IMR-90 (cell line): ENCODE results near the gene ASS1. TPM values are rescaled to one million over a fixed set of nuclear protein-coding genes. Genes with fewer than 3 reads are reported as not detected.

ENCODE experiments used
- ATAC-seq: fragments of 200-7000 bp; cut with Tn5 transposase; 2 replicates; pipeline ENCODE4 v1.9.1; 2020; ENCODE audit warnings: low read depth, mild to moderate bottlenecking, moderate library complexity
- BruUV-seq: library from RNA; stranded (reverse); fragments of 400-500 nt; replicated peaks from 2 replicates; lab custom pipeline; 2021; lab: Mats Ljungman, UMichigan
- CTCF ChIA-PET: fragments of 300-600 bp; formaldehyde crosslinking; extraction: SDS; loops from one replicate; lab custom pipeline; 2021; ENCODE audit warnings: antibody characterized with exemption; lab: Yijun Ruan, JAX
- POLR2A ChIA-PET: fragments of 300-600 bp; sonication (Branson Sonifier 250); formaldehyde crosslinking; loops from one replicate; lab custom pipeline; 2022; ENCODE audit warnings: antibody characterized with exemption; ENCODE audit not compliant: unreplicated experiment; lab: Charles Lee
- DNase-seq: peaks from one replicate; pipeline ENCODE4 v3.0.0; 2013
- H2AFZ ChIP-seq: replicated peaks from 2 replicates; pipeline ENCODE3; 2013; ENCODE audit warnings: low read length, mild to moderate bottlenecking; ENCODE audit not compliant: poor library complexity
- H2AK5ac ChIP-seq: 2 replicates; pipeline ENCODE4 v1.6.1; 2013; ENCODE audit warnings: low read depth, low read length, inconsistent platforms
- H2AK9ac ChIP-seq: replicated peaks from 2 replicates; pipeline ENCODE3; 2013; ENCODE audit warnings: mild to moderate bottlenecking, low read depth, low read length, moderate library complexity; ENCODE audit not compliant: poor library complexity
- H2BK120ac ChIP-seq: 2 replicates; pipeline ENCODE4 v1.6.1; 2013; ENCODE audit warnings: low read depth, low read length, inconsistent platforms
- H2BK15ac ChIP-seq: 3 replicates; pipeline ENCODE4 v1.6.1; 2013; ENCODE audit warnings: low read depth, low read length, inconsistent platforms
- H2BK20ac ChIP-seq: 2 replicates; pipeline ENCODE4 v1.6.1; 2013; ENCODE audit warnings: low read depth, mild to moderate bottlenecking, inconsistent platforms, low read length, moderate library complexity
- H2BK5ac ChIP-seq: 2 replicates; pipeline ENCODE4 v1.6.1; 2013; ENCODE audit warnings: mild to moderate bottlenecking, low read depth, low read length, inconsistent platforms; ENCODE audit not compliant: poor library complexity, severe bottlenecking
- H3K14ac ChIP-seq: replicated peaks from 2 replicates; pipeline ENCODE4 v1.6.1; 2013; ENCODE audit warnings: low read depth, low read length, inconsistent platforms
- H3K18ac ChIP-seq: 2 replicates; pipeline ENCODE4 v1.6.1; 2013; ENCODE audit warnings: low read depth, low read length, control low read depth
- H3K23ac ChIP-seq: 2 replicates; pipeline ENCODE4 v1.6.1; 2013; ENCODE audit warnings: low read depth, low read length, inconsistent platforms
- H3K27ac ChIP-seq: 2 replicates; pipeline ENCODE4 v1.5.1; 2013; ENCODE audit warnings: mild to moderate bottlenecking, control low read depth, low read length; ENCODE audit not compliant: insufficient read depth
- H3K27me3 ChIP-seq: 2 replicates; pipeline ENCODE4 v1.6.1; 2013; ENCODE audit warnings: low read length; ENCODE audit not compliant: control insufficient read depth, insufficient read depth
- H3K36me3 ChIP-seq: 2 replicates; pipeline ENCODE4 v1.6.1; 2013; ENCODE audit warnings: low read length, mixed read lengths; ENCODE audit not compliant: control insufficient read depth, insufficient read depth
- H3K4ac ChIP-seq: 2 replicates; pipeline ENCODE4 v1.6.1; 2013; ENCODE audit warnings: low read depth, low read length, inconsistent platforms
- H3K4me1 ChIP-seq: 2 replicates; pipeline ENCODE4 v1.6.1; 2013; ENCODE audit warnings: low read length, mixed read lengths; ENCODE audit not compliant: control insufficient read depth, insufficient read depth
- H3K4me2 ChIP-seq: 2 replicates; pipeline ENCODE4 v1.6.1; 2013; ENCODE audit warnings: low read depth, mild to moderate bottlenecking, control low read depth, low read length, moderate library complexity
- H3K4me3 ChIP-seq: 2 replicates; pipeline ENCODE4 v1.5.1; 2013; ENCODE audit warnings: low read depth, mild to moderate bottlenecking, control low read depth, low read length, moderate library complexity; ENCODE audit not compliant: insufficient read depth
- H3K56ac ChIP-seq: 2 replicates; pipeline ENCODE4 v1.6.1; 2013; ENCODE audit warnings: low read length, inconsistent platforms; ENCODE audit not compliant: insufficient read depth; ENCODE audit errors: extremely low read depth
- H3K79me1 ChIP-seq, 2 experiments: 2 replicates each; pipeline ENCODE4 v1.6.1; 2013; ENCODE audit warnings: low read length in 2 of 2, inconsistent platforms in 1 of 2, low read depth in 1 of 2
- H3K9ac ChIP-seq: 2 replicates; pipeline ENCODE4 v1.6.1; 2013; ENCODE audit warnings: low read depth, low read length, control low read depth
- H3K9me1 ChIP-seq: 2 replicates; pipeline ENCODE4 v1.6.1; 2013; ENCODE audit warnings: low read length, inconsistent platforms; ENCODE audit not compliant: insufficient read depth
- H3K9me3 ChIP-seq: 2 replicates; pipeline ENCODE4 v1.6.1; 2013; ENCODE audit warnings: low read length; ENCODE audit not compliant: control insufficient read depth, insufficient read depth
- H4K20me1 ChIP-seq: 2 replicates; pipeline ENCODE4 v1.6.1; 2013; ENCODE audit warnings: low read length, inconsistent platforms; ENCODE audit not compliant: insufficient read depth
- H4K5ac ChIP-seq: 2 replicates; pipeline ENCODE4 v1.6.1; 2013; ENCODE audit warnings: mild to moderate bottlenecking, low read depth, low read length, control low read depth
- H4K8ac ChIP-seq, 2 experiments: 2 replicates each; pipeline ENCODE4 v1.6.1; 2013; ENCODE audit warnings: low read depth in 2 of 2, low read length in 2 of 2, control low read depth in 1 of 2, inconsistent platforms in 1 of 2
- H4K91ac ChIP-seq: 2 replicates; pipeline ENCODE4 v1.6.1; 2013; ENCODE audit warnings: low read depth, low read length, inconsistent platforms; ENCODE audit not compliant: insufficient read depth
- RAD21 ChIP-seq: IDR thresholded peaks from 2 replicates; pipeline ENCODE4 v1.6.1; 2012; ENCODE audit warnings: low read length, improper control_type of control experiment
- WGBS, 2 experiments: methylation state at CpG; one replicate each; pipeline versions ENCODE4 v1.1.5 to v1.1.7; 2013; ENCODE audit warnings: missing lambda C conversion rate in 2 of 2; ENCODE audit not compliant: insufficient read length in 1 of 2; ENCODE audit errors: extremely low coverage in 2 of 2; 5-methylcytosine and 5-hydroxymethylcytosine counted together
- dilution Hi-C: fragments of 300-500 bp; cut with HindIII; formaldehyde crosslinking; loops from one replicate; pipeline ENCODE4 v1.14.3; 2018; ENCODE audit warnings: low sequenced_read_pairs; ENCODE audit not compliant: unreplicated experiment
- in situ Hi-C: fragments of 300-500 bp; cut with MboI; formaldehyde crosslinking; loops from 3 replicates; pipeline ENCODE4 v1.14.3; 2019; ENCODE audit warnings: low sequenced_read_pairs, inconsistent platforms, mixed read lengths
- intact Hi-C: fragments of 100-400 bp; cut with micrococcal nuclease; formaldehyde crosslinking; loops from 2 replicates; pipeline ENCODE4 v1.10.0; 2022
- polyA plus RNA-seq, 3 experiments: library from polyadenylated mRNA; depleted of rRNA; stranded (reverse); fragments of >200 nt; gene quantifications; 2 replicates each; pipeline ENCODE4 v1.2.3, GENCODE V29; 2012; ENCODE audit warnings: low replicate concordance in 1 of 3
- total RNA-seq: library from RNA; depleted of rRNA; stranded (reverse); fragments of >200 nt; gene quantifications from 2 replicates; pipeline ENCODE4 v1.2.3, GENCODE V29; 2012

ASS1 gene
- total and polyA plus RNA-seq, 2 of the 4 experiments (the other 2 are of a cell fraction) = 39.6 to 41.9 TPM

DNA sequence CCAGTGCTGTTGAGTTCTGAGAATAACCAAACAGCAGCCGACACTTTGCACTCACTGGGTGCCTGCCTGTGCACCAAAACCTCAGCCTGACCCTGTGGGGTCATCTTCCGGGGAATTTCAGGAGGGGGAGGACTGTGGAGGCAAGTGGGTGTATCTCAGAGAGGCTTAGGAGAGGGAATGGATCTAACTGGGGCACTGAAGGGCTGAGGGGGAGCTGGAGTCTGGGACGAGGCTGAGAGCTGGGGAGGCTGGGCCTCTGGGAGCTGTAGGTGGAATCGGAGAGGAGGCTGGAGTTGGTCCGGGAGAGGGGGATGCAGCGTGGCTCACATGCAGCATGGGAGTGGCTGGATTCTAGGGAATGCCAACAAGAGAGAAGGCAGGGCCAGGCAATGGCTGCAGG is 14.9 kb upstream of the ASS1 start:
- Histone ChIP-seq H3K79me1 (no peaks in the 10 kb centered on the region), H2AK5ac (no peak overlapping the region), H2AK9ac (no peak overlapping the region), H2BK15ac (no peak overlapping the region), H4K5ac (no peak overlapping the region), H4K8ac (no peak overlapping the region), H3K36me3 (no peaks in the 10 kb centered on the region), H4K20me1 (no peaks in the 10 kb centered on the region), H4K91ac (no peak overlapping the region), H3K27ac (no peak overlapping the region), H3K9me1 (no peaks in the 10 kb centered on the region), H3K4me2 (no peak overlapping the region), H3K18ac (no peak overlapping the region), H2BK20ac (no peak overlapping the region), H3K27me3 (peaks cover 13% of the 10 kb centered on the region), H2BK120ac (no peak overlapping the region), H3K23ac (no peak overlapping the region), H3K9me3 (no peaks in the 10 kb centered on the region), H3K56ac (no peak overlapping the region), H2BK5ac (no peak overlapping the region), H2AFZ (no peak overlapping the region), H3K9ac (no peak overlapping the region), H3K4me1 (peaks cover 2% of the 10 kb centered on the region), H3K4ac (no peak overlapping the region), H3K14ac (no peak overlapping the region), H3K4me3 (no peak overlapping the region)
- CTCF ChIA-PET = no interaction called here
- BruUV-seq = no TSS peak
- WGBS, 2 experiments = 49% methylated on average over 2 of the region's 6 CpGs; no CpG with 5 or more reads in 1 of the 2 experiments
- TF ChIP-seq RAD21 = no peak
- dilution Hi-C loops = no loop called here
- intact Hi-C loops = no loop called here
- ATAC-seq (no peak), DNase-seq (no peak)
- in situ Hi-C loops = no loop called here
- POLR2A ChIA-PET = no interaction called here
